ENCODE results near the gene ARSA.

The ARSA gene

DNA sequence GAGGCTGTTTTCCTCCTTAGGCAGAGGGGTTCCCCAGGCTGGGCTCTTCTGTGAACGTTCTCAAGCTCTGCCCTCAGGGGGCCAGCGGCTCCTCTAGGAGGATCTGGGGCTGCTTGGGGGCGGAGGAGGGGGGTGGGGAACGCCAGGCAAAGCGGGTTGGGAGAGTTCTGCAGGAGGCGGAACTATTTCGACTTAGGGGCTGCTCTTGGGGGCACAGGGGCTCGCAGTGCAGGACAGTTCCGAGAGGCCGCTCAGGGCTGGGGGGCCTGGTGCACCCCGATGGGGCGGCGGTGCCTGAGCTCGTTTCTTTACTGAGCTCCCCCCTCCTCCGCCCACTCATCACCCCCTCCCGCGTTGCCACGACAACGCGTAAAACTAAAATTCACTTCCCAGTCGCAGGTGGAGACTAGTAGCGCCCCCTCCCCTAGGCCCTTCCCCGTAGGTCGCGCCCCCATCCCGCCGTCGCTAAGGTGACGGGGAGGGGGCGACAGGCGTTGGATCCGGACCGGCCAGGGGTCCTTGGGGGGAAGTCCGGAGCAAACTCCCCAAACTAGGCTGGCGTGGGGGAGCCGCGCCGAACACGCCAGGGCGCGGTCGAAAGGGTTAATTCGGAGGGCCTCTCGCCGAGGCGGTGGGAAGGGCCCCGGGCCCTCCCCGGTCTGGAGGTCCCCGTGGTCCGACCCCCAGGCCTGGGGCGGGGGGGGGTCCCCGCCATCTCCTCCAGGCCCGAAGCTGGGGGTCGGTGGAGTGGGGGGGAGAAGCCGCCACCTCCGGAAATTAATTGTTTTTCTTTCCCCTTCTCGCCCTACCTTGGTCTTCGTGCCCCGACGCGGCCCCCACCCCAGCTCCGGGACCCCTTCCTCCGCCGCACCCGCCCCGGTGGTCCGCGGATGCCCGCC is 45.5 kb upstream of the ARSA start (continued):
- TF ChIP-seq, protein P1, sequence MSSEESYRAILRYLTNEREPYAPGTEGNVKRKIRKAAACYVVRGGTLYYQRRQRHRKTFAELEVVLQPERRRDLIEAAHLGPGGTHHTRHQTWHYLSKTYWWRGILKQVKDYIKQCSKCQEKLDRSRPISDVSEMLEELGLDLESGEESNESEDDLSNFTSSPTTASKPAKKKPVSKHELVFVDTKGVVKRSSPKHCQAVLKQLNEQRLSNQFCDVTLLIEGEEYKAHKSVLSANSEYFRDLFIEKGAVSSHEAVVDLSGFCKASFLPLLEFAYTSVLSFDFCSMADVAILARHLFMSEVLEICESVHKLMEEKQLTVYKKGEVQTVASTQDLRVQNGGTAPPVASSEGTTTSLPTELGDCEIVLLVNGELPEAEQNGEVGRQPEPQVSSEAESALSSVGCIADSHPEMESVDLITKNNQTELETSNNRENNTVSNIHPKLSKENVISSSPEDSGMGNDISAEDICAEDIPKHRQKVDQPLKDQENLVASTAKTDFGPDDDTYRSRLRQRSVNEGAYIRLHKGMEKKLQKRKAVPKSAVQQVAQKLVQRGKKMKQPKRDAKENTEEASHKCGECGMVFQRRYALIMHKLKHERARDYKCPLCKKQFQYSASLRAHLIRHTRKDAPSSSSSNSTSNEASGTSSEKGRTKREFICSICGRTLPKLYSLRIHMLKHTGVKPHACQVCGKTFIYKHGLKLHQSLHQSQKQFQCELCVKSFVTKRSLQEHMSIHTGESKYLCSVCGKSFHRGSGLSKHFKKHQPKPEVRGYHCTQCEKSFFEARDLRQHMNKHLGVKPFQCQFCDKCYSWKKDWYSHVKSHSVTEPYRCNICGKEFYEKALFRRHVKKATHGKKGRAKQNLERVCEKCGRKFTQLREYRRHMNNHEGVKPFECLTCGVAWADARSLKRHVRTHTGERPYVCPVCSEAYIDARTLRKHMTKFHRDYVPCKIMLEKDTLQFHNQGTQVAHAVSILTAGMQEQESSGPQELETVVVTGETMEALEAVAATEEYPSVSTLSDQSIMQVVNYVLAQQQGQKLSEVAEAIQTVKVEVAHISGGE (tag by site-specific recombination; conservative IDR thresholded peaks at IDR 0.05; ENCODE audit: low read depth): no peak
- TF ChIP-seq, protein P2, sequence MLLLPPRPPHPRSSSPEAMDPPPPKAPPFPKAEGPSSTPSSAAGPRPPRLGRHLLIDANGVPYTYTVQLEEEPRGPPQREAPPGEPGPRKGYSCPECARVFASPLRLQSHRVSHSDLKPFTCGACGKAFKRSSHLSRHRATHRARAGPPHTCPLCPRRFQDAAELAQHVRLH (tag by site-specific recombination; IDR thresholded peaks at IDR 0.05): no peak
- no peak for TF ChIP-seq ZFP3 (tag by site-specific recombination; IDR thresholded peaks at IDR 0.05; ENCODE audit: low read depth)
- no peak for TF ChIP-seq BCL11B (tag by site-specific recombination; IDR thresholded peaks at IDR 0.05; ENCODE audit: low read depth)
- TF ChIP-seq ZNF843 (tag by site-specific recombination; IDR thresholded peaks at IDR 0.05): no peak
- no peak; the same call in 1 of the 2 replicates for TF ChIP-seq WT1 (tag by site-specific recombination; IDR thresholded peaks at IDR 0.05)
- no peak for TF ChIP-seq ZNF555 (tag by site-specific recombination; conservative IDR thresholded peaks at IDR 0.05)
- no peak for TF ChIP-seq ZNF623 (tag by site-specific recombination; IDR thresholded peaks at IDR 0.05)
- TF ChIP-seq EGR2 (tag by site-specific recombination; IDR thresholded peaks at IDR 0.05; ENCODE audit: low read depth): peak; percentile 15; the same call in 1 of the 2 replicates
- no peak for TF ChIP-seq ZNF114 (tag by site-specific recombination; IDR thresholded peaks at IDR 0.05)
- TF ChIP-seq ZNF433 (tag by site-specific recombination; IDR thresholded peaks at IDR 0.05; ENCODE audit: low read depth): no peak
- TF ChIP-seq ZBTB6 (tag by site-specific recombination; IDR thresholded peaks at IDR 0.05): no peak
- TF ChIP-seq, protein P3, sequence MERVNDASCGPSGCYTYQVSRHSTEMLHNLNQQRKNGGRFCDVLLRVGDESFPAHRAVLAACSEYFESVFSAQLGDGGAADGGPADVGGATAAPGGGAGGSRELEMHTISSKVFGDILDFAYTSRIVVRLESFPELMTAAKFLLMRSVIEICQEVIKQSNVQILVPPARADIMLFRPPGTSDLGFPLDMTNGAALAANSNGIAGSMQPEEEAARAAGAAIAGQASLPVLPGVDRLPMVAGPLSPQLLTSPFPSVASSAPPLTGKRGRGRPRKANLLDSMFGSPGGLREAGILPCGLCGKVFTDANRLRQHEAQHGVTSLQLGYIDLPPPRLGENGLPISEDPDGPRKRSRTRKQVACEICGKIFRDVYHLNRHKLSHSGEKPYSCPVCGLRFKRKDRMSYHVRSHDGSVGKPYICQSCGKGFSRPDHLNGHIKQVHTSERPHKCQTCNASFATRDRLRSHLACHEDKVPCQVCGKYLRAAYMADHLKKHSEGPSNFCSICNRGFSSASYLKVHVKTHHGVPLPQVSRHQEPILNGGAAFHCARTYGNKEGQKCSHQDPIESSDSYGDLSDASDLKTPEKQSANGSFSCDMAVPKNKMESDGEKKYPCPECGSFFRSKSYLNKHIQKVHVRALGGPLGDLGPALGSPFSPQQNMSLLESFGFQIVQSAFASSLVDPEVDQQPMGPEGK (tag by site-specific recombination; IDR thresholded peaks at IDR 0.05): peak; percentile 39; the same call in 1 of the 2 replicates
- TF ChIP-seq, protein P4, sequence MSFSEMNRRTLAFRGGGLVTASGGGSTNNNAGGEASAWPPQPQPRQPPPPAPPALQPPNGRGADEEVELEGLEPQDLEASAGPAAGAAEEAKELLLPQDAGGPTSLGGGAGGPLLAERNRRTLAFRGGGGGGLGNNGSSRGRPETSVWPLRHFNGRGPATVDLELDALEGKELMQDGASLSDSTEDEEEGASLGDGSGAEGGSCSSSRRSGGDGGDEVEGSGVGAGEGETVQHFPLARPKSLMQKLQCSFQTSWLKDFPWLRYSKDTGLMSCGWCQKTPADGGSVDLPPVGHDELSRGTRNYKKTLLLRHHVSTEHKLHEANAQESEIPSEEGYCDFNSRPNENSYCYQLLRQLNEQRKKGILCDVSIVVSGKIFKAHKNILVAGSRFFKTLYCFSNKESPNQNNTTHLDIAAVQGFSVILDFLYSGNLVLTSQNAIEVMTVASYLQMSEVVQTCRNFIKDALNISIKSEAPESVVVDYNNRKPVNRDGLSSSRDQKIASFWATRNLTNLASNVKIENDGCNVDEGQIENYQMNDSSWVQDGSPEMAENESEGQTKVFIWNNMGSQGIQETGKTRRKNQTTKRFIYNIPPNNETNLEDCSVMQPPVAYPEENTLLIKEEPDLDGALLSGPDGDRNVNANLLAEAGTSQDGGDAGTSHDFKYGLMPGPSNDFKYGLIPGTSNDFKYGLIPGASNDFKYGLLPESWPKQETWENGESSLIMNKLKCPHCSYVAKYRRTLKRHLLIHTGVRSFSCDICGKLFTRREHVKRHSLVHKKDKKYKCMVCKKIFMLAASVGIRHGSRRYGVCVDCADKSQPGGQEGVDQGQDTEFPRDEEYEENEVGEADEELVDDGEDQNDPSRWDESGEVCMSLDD (tag by site-specific recombination; IDR thresholded peaks at IDR 0.05): peak; percentile 22; the same call in 1 of the 2 replicates
- no peak for TF ChIP-seq ZNF548 (tag by site-specific recombination; IDR thresholded peaks at IDR 0.05)
